Measurements from ENCODE around the gene FIBIN.

DNA sequence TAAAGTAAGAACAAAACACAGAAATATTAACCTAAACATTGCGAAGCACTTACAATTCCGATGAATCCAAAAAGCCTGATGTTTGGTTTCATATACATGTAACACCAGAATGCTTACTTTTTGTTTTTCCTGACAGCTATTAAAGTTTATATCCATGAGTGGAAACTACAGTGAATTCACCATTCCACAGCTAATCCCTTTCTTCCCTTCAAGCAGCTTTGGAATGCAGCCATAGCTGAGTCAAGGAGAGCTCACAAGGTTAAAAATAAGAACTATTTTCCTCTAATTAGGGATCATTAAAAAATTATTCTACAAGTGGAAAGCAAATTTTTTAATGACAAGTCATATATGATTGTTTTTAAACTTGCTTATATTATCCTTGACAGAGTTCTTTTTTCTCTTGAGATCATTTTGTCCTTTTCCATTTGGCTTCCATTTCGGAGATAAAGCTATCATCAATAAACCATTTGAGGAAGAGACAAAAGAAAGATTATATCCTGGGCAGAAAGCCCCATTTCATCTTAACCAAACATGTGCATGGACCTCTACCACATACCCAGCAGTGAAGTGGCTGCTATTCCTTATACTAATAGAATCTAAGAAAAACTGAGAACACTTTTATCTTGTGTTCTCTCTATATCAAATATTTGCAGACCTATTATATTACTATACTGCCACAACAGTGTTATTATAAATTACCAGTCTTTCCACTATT is 19.7 kb upstream of the FIBIN start:
- TF ChIP-seq EZH2phosphoT487 (IDR thresholded peaks at IDR 0.05; ENCODE audit: unreplicated experiment), result no peak
- TF ChIP-seq, protein P1, sequence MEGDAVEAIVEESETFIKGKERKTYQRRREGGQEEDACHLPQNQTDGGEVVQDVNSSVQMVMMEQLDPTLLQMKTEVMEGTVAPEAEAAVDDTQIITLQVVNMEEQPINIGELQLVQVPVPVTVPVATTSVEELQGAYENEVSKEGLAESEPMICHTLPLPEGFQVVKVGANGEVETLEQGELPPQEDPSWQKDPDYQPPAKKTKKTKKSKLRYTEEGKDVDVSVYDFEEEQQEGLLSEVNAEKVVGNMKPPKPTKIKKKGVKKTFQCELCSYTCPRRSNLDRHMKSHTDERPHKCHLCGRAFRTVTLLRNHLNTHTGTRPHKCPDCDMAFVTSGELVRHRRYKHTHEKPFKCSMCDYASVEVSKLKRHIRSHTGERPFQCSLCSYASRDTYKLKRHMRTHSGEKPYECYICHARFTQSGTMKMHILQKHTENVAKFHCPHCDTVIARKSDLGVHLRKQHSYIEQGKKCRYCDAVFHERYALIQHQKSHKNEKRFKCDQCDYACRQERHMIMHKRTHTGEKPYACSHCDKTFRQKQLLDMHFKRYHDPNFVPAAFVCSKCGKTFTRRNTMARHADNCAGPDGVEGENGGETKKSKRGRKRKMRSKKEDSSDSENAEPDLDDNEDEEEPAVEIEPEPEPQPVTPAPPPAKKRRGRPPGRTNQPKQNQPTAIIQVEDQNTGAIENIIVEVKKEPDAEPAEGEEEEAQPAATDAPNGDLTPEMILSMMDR (conservative IDR thresholded peaks at IDR 0.05; ENCODE audit: low read depth in 2 of 2), result no peak
- no peak for TF ChIP-seq JUNB (IDR thresholded peaks at IDR 0.05; ENCODE audit: unreplicated experiment)
- TF ChIP-seq, protein P2, sequence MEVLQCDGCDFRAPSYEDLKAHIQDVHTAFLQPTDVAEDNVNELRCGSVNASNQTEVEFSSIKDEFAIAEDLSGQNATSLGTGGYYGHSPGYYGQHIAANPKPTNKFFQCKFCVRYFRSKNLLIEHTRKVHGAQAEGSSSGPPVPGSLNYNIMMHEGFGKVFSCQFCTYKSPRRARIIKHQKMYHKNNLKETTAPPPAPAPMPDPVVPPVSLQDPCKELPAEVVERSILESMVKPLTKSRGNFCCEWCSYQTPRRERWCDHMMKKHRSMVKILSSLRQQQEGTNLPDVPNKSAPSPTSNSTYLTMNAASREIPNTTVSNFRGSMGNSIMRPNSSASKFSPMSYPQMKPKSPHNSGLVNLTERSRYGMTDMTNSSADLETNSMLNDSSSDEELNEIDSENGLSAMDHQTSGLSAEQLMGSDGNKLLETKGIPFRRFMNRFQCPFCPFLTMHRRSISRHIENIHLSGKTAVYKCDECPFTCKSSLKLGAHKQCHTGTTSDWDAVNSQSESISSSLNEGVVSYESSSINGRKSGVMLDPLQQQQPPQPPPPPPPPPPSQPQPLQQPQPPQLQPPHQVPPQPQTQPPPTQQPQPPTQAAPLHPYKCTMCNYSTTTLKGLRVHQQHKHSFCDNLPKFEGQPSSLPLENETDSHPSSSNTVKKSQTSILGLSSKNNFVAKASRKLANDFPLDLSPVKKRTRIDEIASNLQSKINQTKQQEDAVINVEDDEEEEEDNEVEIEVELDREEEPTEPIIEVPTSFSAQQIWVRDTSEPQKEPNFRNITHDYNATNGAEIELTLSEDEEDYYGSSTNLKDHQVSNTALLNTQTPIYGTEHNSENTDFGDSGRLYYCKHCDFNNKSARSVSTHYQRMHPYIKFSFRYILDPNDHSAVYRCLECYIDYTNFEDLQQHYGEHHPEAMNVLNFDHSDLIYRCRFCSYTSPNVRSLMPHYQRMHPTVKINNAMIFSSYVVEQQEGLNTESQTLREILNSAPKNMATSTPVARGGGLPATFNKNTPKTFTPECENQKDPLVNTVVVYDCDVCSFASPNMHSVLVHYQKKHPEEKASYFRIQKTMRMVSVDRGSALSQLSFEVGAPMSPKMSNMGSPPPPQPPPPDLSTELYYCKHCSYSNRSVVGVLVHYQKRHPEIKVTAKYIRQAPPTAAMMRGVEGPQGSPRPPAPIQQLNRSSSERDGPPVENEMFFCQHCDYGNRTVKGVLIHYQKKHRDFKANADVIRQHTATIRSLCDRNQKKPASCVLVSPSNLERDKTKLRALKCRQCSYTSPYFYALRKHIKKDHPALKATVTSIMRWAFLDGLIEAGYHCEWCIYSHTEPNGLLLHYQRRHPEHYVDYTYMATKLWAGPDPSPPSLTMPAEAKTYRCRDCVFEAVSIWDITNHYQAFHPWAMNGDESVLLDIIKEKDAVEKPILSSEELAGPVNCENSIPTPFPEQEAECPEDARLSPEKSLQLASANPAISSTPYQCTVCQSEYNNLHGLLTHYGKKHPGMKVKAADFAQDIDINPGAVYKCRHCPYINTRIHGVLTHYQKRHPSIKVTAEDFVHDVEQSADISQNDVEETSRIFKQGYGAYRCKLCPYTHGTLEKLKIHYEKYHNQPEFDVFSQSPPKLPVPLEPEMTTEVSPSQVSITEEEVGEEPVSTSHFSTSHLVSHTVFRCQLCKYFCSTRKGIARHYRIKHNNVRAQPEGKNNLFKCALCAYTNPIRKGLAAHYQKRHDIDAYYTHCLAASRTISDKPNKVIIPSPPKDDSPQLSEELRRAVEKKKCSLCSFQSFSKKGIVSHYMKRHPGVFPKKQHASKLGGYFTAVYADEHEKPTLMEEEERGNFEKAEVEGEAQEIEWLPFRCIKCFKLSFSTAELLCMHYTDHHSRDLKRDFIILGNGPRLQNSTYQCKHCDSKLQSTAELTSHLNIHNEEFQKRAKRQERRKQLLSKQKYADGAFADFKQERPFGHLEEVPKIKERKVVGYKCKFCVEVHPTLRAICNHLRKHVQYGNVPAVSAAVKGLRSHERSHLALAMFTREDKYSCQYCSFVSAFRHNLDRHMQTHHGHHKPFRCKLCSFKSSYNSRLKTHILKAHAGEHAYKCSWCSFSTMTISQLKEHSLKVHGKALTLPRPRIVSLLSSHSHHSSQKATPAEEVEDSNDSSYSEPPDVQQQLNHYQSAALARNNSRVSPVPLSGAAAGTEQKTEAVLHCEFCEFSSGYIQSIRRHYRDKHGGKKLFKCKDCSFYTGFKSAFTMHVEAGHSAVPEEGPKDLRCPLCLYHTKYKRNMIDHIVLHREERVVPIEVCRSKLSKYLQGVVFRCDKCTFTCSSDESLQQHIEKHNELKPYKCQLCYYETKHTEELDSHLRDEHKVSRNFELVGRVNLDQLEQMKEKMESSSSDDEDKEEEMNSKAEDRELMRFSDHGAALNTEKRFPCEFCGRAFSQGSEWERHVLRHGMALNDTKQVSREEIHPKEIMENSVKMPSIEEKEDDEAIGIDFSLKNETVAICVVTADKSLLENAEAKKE (CRISPR knock-in tag; IDR thresholded peaks at IDR 0.05), result no peak
- TF ChIP-seq, protein P3, sequence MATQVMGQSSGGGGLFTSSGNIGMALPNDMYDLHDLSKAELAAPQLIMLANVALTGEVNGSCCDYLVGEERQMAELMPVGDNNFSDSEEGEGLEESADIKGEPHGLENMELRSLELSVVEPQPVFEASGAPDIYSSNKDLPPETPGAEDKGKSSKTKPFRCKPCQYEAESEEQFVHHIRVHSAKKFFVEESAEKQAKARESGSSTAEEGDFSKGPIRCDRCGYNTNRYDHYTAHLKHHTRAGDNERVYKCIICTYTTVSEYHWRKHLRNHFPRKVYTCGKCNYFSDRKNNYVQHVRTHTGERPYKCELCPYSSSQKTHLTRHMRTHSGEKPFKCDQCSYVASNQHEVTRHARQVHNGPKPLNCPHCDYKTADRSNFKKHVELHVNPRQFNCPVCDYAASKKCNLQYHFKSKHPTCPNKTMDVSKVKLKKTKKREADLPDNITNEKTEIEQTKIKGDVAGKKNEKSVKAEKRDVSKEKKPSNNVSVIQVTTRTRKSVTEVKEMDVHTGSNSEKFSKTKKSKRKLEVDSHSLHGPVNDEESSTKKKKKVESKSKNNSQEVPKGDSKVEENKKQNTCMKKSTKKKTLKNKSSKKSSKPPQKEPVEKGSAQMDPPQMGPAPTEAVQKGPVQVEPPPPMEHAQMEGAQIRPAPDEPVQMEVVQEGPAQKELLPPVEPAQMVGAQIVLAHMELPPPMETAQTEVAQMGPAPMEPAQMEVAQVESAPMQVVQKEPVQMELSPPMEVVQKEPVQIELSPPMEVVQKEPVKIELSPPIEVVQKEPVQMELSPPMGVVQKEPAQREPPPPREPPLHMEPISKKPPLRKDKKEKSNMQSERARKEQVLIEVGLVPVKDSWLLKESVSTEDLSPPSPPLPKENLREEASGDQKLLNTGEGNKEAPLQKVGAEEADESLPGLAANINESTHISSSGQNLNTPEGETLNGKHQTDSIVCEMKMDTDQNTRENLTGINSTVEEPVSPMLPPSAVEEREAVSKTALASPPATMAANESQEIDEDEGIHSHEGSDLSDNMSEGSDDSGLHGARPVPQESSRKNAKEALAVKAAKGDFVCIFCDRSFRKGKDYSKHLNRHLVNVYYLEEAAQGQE (IDR thresholded peaks at IDR 0.05; ENCODE audit: unreplicated experiment), result no peak
